IMR-90 (cell line): ENCODE measurements around the gene ESD. TPM values are rescaled to one million over a fixed set of nuclear protein-coding genes. Genes with fewer than 3 reads are reported as not detected.

Experiments
- ATAC-seq: fragments of 200-7000 bp; cut with Tn5 transposase; 2 replicates; pipeline ENCODE4 v1.9.1; 2020; ENCODE audit warnings: low read depth, mild to moderate bottlenecking, moderate library complexity
- BruUV-seq: library from RNA; stranded (reverse); fragments of 400-500 nt; replicated peaks from 2 replicates; lab custom pipeline; 2021; lab: Mats Ljungman, UMichigan
- CTCF ChIA-PET: fragments of 300-600 bp; formaldehyde crosslinking; extraction: SDS; loops from one replicate; lab custom pipeline; 2021; ENCODE audit warnings: antibody characterized with exemption; lab: Yijun Ruan, JAX
- POLR2A ChIA-PET: fragments of 300-600 bp; sonication (Branson Sonifier 250); formaldehyde crosslinking; loops from one replicate; lab custom pipeline; 2022; ENCODE audit warnings: antibody characterized with exemption; ENCODE audit not compliant: unreplicated experiment; lab: Charles Lee
- DNase-seq: peaks from one replicate; pipeline ENCODE4 v3.0.0; 2013
- H2AFZ ChIP-seq: replicated peaks from 2 replicates; pipeline ENCODE3; 2013; ENCODE audit warnings: low read length, mild to moderate bottlenecking; ENCODE audit not compliant: poor library complexity
- H2AK5ac ChIP-seq: 2 replicates; pipeline ENCODE4 v1.6.1; 2013; ENCODE audit warnings: low read depth, low read length, inconsistent platforms
- H2AK9ac ChIP-seq: replicated peaks from 2 replicates; pipeline ENCODE3; 2013; ENCODE audit warnings: mild to moderate bottlenecking, low read depth, low read length, moderate library complexity; ENCODE audit not compliant: poor library complexity
- H2BK120ac ChIP-seq: 2 replicates; pipeline ENCODE4 v1.6.1; 2013; ENCODE audit warnings: low read depth, low read length, inconsistent platforms
- H2BK15ac ChIP-seq: 3 replicates; pipeline ENCODE4 v1.6.1; 2013; ENCODE audit warnings: low read depth, low read length, inconsistent platforms
- H2BK20ac ChIP-seq: 2 replicates; pipeline ENCODE4 v1.6.1; 2013; ENCODE audit warnings: low read depth, mild to moderate bottlenecking, inconsistent platforms, low read length, moderate library complexity
- H2BK5ac ChIP-seq: 2 replicates; pipeline ENCODE4 v1.6.1; 2013; ENCODE audit warnings: mild to moderate bottlenecking, low read depth, low read length, inconsistent platforms; ENCODE audit not compliant: poor library complexity, severe bottlenecking
- H3K14ac ChIP-seq: replicated peaks from 2 replicates; pipeline ENCODE4 v1.6.1; 2013; ENCODE audit warnings: low read depth, low read length, inconsistent platforms
- H3K18ac ChIP-seq: 2 replicates; pipeline ENCODE4 v1.6.1; 2013; ENCODE audit warnings: low read depth, low read length, control low read depth
- H3K23ac ChIP-seq: 2 replicates; pipeline ENCODE4 v1.6.1; 2013; ENCODE audit warnings: low read depth, low read length, inconsistent platforms
- H3K27ac ChIP-seq: 2 replicates; pipeline ENCODE4 v1.5.1; 2013; ENCODE audit warnings: mild to moderate bottlenecking, control low read depth, low read length; ENCODE audit not compliant: insufficient read depth
- H3K27me3 ChIP-seq: 2 replicates; pipeline ENCODE4 v1.6.1; 2013; ENCODE audit warnings: low read length; ENCODE audit not compliant: control insufficient read depth, insufficient read depth
- H3K36me3 ChIP-seq: 2 replicates; pipeline ENCODE4 v1.6.1; 2013; ENCODE audit warnings: low read length, mixed read lengths; ENCODE audit not compliant: control insufficient read depth, insufficient read depth
- H3K4ac ChIP-seq: 2 replicates; pipeline ENCODE4 v1.6.1; 2013; ENCODE audit warnings: low read depth, low read length, inconsistent platforms
- H3K4me1 ChIP-seq: 2 replicates; pipeline ENCODE4 v1.6.1; 2013; ENCODE audit warnings: low read length, mixed read lengths; ENCODE audit not compliant: control insufficient read depth, insufficient read depth
- H3K4me2 ChIP-seq: 2 replicates; pipeline ENCODE4 v1.6.1; 2013; ENCODE audit warnings: low read depth, mild to moderate bottlenecking, control low read depth, low read length, moderate library complexity
- H3K4me3 ChIP-seq: 2 replicates; pipeline ENCODE4 v1.5.1; 2013; ENCODE audit warnings: low read depth, mild to moderate bottlenecking, control low read depth, low read length, moderate library complexity; ENCODE audit not compliant: insufficient read depth
- H3K56ac ChIP-seq: 2 replicates; pipeline ENCODE4 v1.6.1; 2013; ENCODE audit warnings: low read length, inconsistent platforms; ENCODE audit not compliant: insufficient read depth; ENCODE audit errors: extremely low read depth
- H3K79me1 ChIP-seq, 2 experiments: 2 replicates each; pipeline ENCODE4 v1.6.1; 2013; ENCODE audit warnings: low read length in 2 of 2, inconsistent platforms in 1 of 2, low read depth in 1 of 2
- H3K9ac ChIP-seq: 2 replicates; pipeline ENCODE4 v1.6.1; 2013; ENCODE audit warnings: low read depth, low read length, control low read depth
- H3K9me1 ChIP-seq: 2 replicates; pipeline ENCODE4 v1.6.1; 2013; ENCODE audit warnings: low read length, inconsistent platforms; ENCODE audit not compliant: insufficient read depth
- H3K9me3 ChIP-seq: 2 replicates; pipeline ENCODE4 v1.6.1; 2013; ENCODE audit warnings: low read length; ENCODE audit not compliant: control insufficient read depth, insufficient read depth
- H4K20me1 ChIP-seq: 2 replicates; pipeline ENCODE4 v1.6.1; 2013; ENCODE audit warnings: low read length, inconsistent platforms; ENCODE audit not compliant: insufficient read depth
- H4K5ac ChIP-seq: 2 replicates; pipeline ENCODE4 v1.6.1; 2013; ENCODE audit warnings: mild to moderate bottlenecking, low read depth, low read length, control low read depth
- H4K8ac ChIP-seq, 2 experiments: 2 replicates each; pipeline ENCODE4 v1.6.1; 2013; ENCODE audit warnings: low read depth in 2 of 2, low read length in 2 of 2, control low read depth in 1 of 2, inconsistent platforms in 1 of 2
- H4K91ac ChIP-seq: 2 replicates; pipeline ENCODE4 v1.6.1; 2013; ENCODE audit warnings: low read depth, low read length, inconsistent platforms; ENCODE audit not compliant: insufficient read depth
- BHLHE40 ChIP-seq: fragments of 150-350 bp; IDR thresholded peaks from 2 replicates; pipeline ENCODE4 v1.6.1; 2016; ENCODE audit warnings: mild to moderate bottlenecking, low read depth, low read length
- CEBPB ChIP-seq: IDR thresholded peaks from 2 replicates; pipeline ENCODE4 v1.6.1; 2012; ENCODE audit warnings: low read depth, low read length, improper control_type of control experiment
- CHD1 ChIP-seq: IDR thresholded peaks from 2 replicates; pipeline ENCODE4 v1.6.1; 2012; ENCODE audit warnings: low read depth, low read length, improper control_type of control experiment
- MAFK ChIP-seq: IDR thresholded peaks from 2 replicates; pipeline ENCODE4 v1.6.1; 2012; ENCODE audit warnings: low read depth, low read length, improper control_type of control experiment
- MAZ ChIP-seq: IDR thresholded peaks from 2 replicates; pipeline ENCODE4 v1.6.1; 2012; ENCODE audit warnings: low read depth, mild to moderate bottlenecking, low read length, improper control_type of control experiment, moderate library complexity, borderline replicate concordance
- MXI1 ChIP-seq: IDR thresholded peaks from 2 replicates; pipeline ENCODE4 v1.6.1; 2012; ENCODE audit warnings: low read depth, mild to moderate bottlenecking, low read length, moderate library complexity, borderline replicate concordance
- NFE2L2 ChIP-seq: fragments of 150-350 bp; IDR thresholded peaks from 2 replicates; pipeline ENCODE4 v1.6.1; 2016; ENCODE audit warnings: low read depth, mild to moderate bottlenecking, low read length
- POLR2A ChIP-seq: IDR thresholded peaks from 2 replicates; pipeline ENCODE4 v1.6.1; 2012; ENCODE audit warnings: mild to moderate bottlenecking, low read depth, low read length
- RAD21 ChIP-seq: IDR thresholded peaks from 2 replicates; pipeline ENCODE4 v1.6.1; 2012; ENCODE audit warnings: low read length, improper control_type of control experiment
- RCOR1 ChIP-seq: IDR thresholded peaks from 2 replicates; pipeline ENCODE4 v1.6.1; 2012; ENCODE audit warnings: mild to moderate bottlenecking, low read length, improper control_type of control experiment; ENCODE audit not compliant: insufficient replicate concordance
- RFX5 ChIP-seq: IDR thresholded peaks from 2 replicates; pipeline ENCODE4 v1.8.0; 2012; ENCODE audit warnings: low read depth, mild to moderate bottlenecking, low read length, moderate library complexity
- SMC3 ChIP-seq: fragments of 150-350 bp; IDR thresholded peaks from 2 replicates; pipeline ENCODE4 v1.6.1; 2016; ENCODE audit warnings: low read depth, mild to moderate bottlenecking, antibody characterized with exemption, low read length, moderate library complexity
- dilution Hi-C: fragments of 300-500 bp; cut with HindIII; formaldehyde crosslinking; loops from one replicate; pipeline ENCODE4 v1.14.3; 2018; ENCODE audit warnings: low sequenced_read_pairs; ENCODE audit not compliant: unreplicated experiment
- in situ Hi-C: fragments of 300-500 bp; cut with MboI; formaldehyde crosslinking; loops from 3 replicates; pipeline ENCODE4 v1.14.3; 2019; ENCODE audit warnings: low sequenced_read_pairs, inconsistent platforms, mixed read lengths
- intact Hi-C: fragments of 100-400 bp; cut with micrococcal nuclease; formaldehyde crosslinking; loops from 2 replicates; pipeline ENCODE4 v1.10.0; 2022
- polyA plus RNA-seq, 3 experiments: library from polyadenylated mRNA; depleted of rRNA; stranded (reverse); fragments of >200 nt; gene quantifications; 2 replicates each; pipeline ENCODE4 v1.2.3, GENCODE V29; 2012; ENCODE audit warnings: low replicate concordance in 1 of 3
- total RNA-seq: library from RNA; depleted of rRNA; stranded (reverse); fragments of >200 nt; gene quantifications from 2 replicates; pipeline ENCODE4 v1.2.3, GENCODE V29; 2012
- TF ChIP-seq, protein P1 (sequence below): fragments of 150-350 bp; IDR thresholded peaks from 2 replicates; pipeline ENCODE4 v1.6.1; 2017; ENCODE audit warnings: mild to moderate bottlenecking, antibody characterized with exemption, low read length, low read depth
- TF ChIP-seq, protein P2 (sequence below): fragments of 150-350 bp; IDR thresholded peaks from 2 replicates; pipeline ENCODE4 v1.6.1; 2016; ENCODE audit warnings: low read depth, mild to moderate bottlenecking, low read length, moderate library complexity, borderline replicate concordance

Gene ESD
- total and polyA plus RNA-seq, 2 of the 4 experiments (the other 2 are of a cell fraction): 90.4 to 135 TPM

- H3K9me1 ChIP-seq: no peaks in the 10 kb centered on the region
- H3K9ac ChIP-seq: no peak overlapping the region
- H4K91ac ChIP-seq: no peak overlapping the region
- H3K4me1 ChIP-seq: no peaks in the 10 kb centered on the region; the same call in 1 of the 2 replicates
- no peak overlapping the region for H2BK5ac ChIP-seq
- ChIA-PET POLR2A (no interaction called here), CTCF (no interaction called here)
- no peak for ATAC-seq
- no peaks in the 10 kb centered on the region for H3K79me1 ChIP-seq
- H3K9me3 ChIP-seq: no peaks in the 10 kb centered on the region
- no peak overlapping the region for H2AFZ ChIP-seq
- H3K4me2 ChIP-seq: no peak overlapping the region
- H3K4me3 ChIP-seq: no peak overlapping the region
- H3K27me3 ChIP-seq: peaks cover 6% of the 10 kb centered on the region
- H3K14ac ChIP-seq: no peak overlapping the region
- intact Hi-C loops (no loop called here), dilution Hi-C loops (no loop called here), in situ Hi-C loops (no loop called here)
- TF ChIP-seq, protein P1, sequence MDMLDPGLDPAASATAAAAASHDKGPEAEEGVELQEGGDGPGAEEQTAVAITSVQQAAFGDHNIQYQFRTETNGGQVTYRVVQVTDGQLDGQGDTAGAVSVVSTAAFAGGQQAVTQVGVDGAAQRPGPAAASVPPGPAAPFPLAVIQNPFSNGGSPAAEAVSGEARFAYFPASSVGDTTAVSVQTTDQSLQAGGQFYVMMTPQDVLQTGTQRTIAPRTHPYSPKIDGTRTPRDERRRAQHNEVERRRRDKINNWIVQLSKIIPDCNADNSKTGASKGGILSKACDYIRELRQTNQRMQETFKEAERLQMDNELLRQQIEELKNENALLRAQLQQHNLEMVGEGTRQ: no peak
- TF ChIP-seq MAFK (no peak), RAD21 (no peak), CHD1 (no peak), NFE2L2 (no peak), MAZ (no peak), SMC3 (no peak), MXI1 (no peak), BHLHE40 (no peak), POLR2A (no peak), CEBPB (no peak), RFX5 (no peak), RCOR1 (no peak)
- TF ChIP-seq, protein P2, sequence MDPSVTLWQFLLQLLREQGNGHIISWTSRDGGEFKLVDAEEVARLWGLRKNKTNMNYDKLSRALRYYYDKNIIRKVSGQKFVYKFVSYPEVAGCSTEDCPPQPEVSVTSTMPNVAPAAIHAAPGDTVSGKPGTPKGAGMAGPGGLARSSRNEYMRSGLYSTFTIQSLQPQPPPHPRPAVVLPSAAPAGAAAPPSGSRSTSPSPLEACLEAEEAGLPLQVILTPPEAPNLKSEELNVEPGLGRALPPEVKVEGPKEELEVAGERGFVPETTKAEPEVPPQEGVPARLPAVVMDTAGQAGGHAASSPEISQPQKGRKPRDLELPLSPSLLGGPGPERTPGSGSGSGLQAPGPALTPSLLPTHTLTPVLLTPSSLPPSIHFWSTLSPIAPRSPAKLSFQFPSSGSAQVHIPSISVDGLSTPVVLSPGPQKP: no peak
- H3K56ac ChIP-seq: no peak overlapping the region
- no peak overlapping the region for H4K8ac ChIP-seq
- H2AK9ac ChIP-seq: no peak overlapping the region
- no peak overlapping the region for H2BK20ac ChIP-seq
- H3K23ac ChIP-seq: no peak overlapping the region
- no peak overlapping the region for H3K27ac ChIP-seq
- no TSS peak for BruUV-seq
- H4K5ac ChIP-seq: no peak overlapping the region
- no peak overlapping the region for H2BK120ac ChIP-seq
- H4K20me1 ChIP-seq: no peaks in the 10 kb centered on the region
- H3K4ac ChIP-seq: no peak overlapping the region
- no peak for DNase-seq
- H3K36me3 ChIP-seq: peaks cover 8% of the 10 kb centered on the region
- H2AK5ac ChIP-seq: no peak overlapping the region
- H2BK15ac ChIP-seq: no peak overlapping the region
- H3K18ac ChIP-seq: no peak overlapping the region
Observed at GRCh38 chr13:46754812-46755211, 42.1 kb downstream of the ESD start.
